NCI-H1048 (cell line): ENCODE measurements around the gene PARG.
"Not testable (repeated sequence)": the region's sequence is repeated elsewhere in the genome, so short reads cannot be mapped to it uniquely, and the experiment has no call there.

Experiments used
- DNase-seq: peaks from one replicate; lab custom pipeline; 2025; lab: John Stamatoyannopoulos, UW

Gene PARG

GRCh38 chr10:49830016-49830415 is 111.8 kb downstream of the PARG start:
- no peak for DNase-seq

GRCh38 chr10:49827297-49827696 is 114.5 kb downstream of the PARG start:
- DNase-seq = no peak

GRCh38 chr10:49819234-49819958 is 122.4 kb downstream of the PARG start:
- DNase-seq = no peak

GRCh38 chr10:49817845-49818244 is 124.0 kb downstream of the PARG start:
- DNase-seq = no peak

- no peak for DNase-seq
Measured at GRCh38 chr10:49803988-49804387, 137.8 kb downstream of the PARG start.

- no peak for DNase-seq
Measured at GRCh38 chr10:49798275-49798674, 143.6 kb downstream of the PARG start.

GRCh38 chr10:49791100-49791499 is 150.7 kb downstream of the PARG start:
- DNase-seq = no peak

- no peak for DNase-seq
Measured at GRCh38 chr10:49784681-49785080, 157.1 kb downstream of the PARG start.

GRCh38 chr10:49783645-49784044 is 158.2 kb downstream of the PARG start:
- no peak for DNase-seq

GRCh38 chr10:49781247-49781646 is 160.6 kb downstream of the PARG start:
- no peak for DNase-seq

- no peak for DNase-seq
Measured at GRCh38 chr10:49778197-49778596, 163.6 kb downstream of the PARG start.

GRCh38 chr10:49776851-49777250 is 165.0 kb downstream of the PARG start:
- DNase-seq = no peak

- no peak for DNase-seq
Measured at GRCh38 chr10:49775014-49775413, 166.8 kb downstream of the PARG start.

GRCh38 chr10:49772944-49773343 is 168.9 kb downstream of the PARG start:
- DNase-seq = not testable (repeated sequence)

GRCh38 chr10:49771046-49771445 is 170.8 kb downstream of the PARG start:
- DNase-seq = not testable (repeated sequence)

- no peak for DNase-seq
Measured at GRCh38 chr10:49769692-49770091, 172.1 kb downstream of the PARG start.

- DNase-seq = no peak
Measured at GRCh38 chr10:49768731-49769130, 173.1 kb downstream of the PARG start.

- no peak for DNase-seq
Measured at GRCh38 chr10:49768329-49768728, 173.5 kb downstream of the PARG start.
